HepG2 (cell line): ENCODE results near the gene RGS19. TPM values are rescaled to one million over a fixed set of nuclear protein-coding genes. Genes with fewer than 3 reads are reported as not detected.
A peak's percentile ranks its signal among the peaks of the same experiment; 100 is the strongest.

Experiments used
- CBFB ChIP-seq: sonication (generic); formaldehyde crosslinking; IDR thresholded peaks from 2 replicates; pipeline ENCODE4 v1.4.0; 2020; ENCODE audit warnings: missing genetic modification reagents
- EEA1 ChIP-seq: sonication (generic); formaldehyde crosslinking; IDR thresholded peaks from 2 replicates; pipeline ENCODE4 v1.5.1; 2020; ENCODE audit warnings: mild to moderate bottlenecking, missing genetic modification reagents, borderline replicate concordance
- GATAD2A ChIP-seq: IDR thresholded peaks from 2 replicates; pipeline ENCODE4 v1.6.1; 2016
- NCOA5 ChIP-seq: sonication (generic); formaldehyde crosslinking; IDR thresholded peaks from 2 replicates; pipeline ENCODE4 v1.4.0; 2020; ENCODE audit warnings: missing genetic modification reagents
- NCOR1 ChIP-seq: fragments of 200-600 bp; sonication (generic); IDR thresholded peaks from 2 replicates; pipeline ENCODE4 v1.7.0; 2017; ENCODE audit warnings: antibody characterized with exemption, low read length, borderline replicate concordance
- NFKBIZ ChIP-seq: IDR thresholded peaks from 2 replicates; pipeline ENCODE4 v1.6.1; 2018; ENCODE audit warnings: missing genetic modification reagents, missing compliant biosample characterization
- NKX3-1 ChIP-seq: sonication (generic); formaldehyde crosslinking; IDR thresholded peaks from 2 replicates; pipeline ENCODE4 v1.5.0; 2020; ENCODE audit warnings: missing genetic modification reagents
- PHF20 ChIP-seq: sonication (generic); formaldehyde crosslinking; IDR thresholded peaks from 2 replicates; pipeline ENCODE4 v1.5.0; 2020; ENCODE audit warnings: mild to moderate bottlenecking, missing genetic modification reagents
- SCMH1 ChIP-seq: sonication (generic); formaldehyde crosslinking; IDR thresholded peaks from 2 replicates; pipeline ENCODE4 v1.9.0; 2021; ENCODE audit warnings: missing genetic modification reagents, mild to moderate bottlenecking, borderline replicate concordance
- SMAD9 ChIP-seq: sonication (generic); formaldehyde crosslinking; IDR thresholded peaks from 2 replicates; pipeline ENCODE4 v1.5.1; 2020; ENCODE audit warnings: mild to moderate bottlenecking, missing genetic modification reagents
- SMC3 ChIP-seq: IDR thresholded peaks from 2 replicates; pipeline ENCODE4 v1.6.1; 2011; ENCODE audit warnings: low read length, improper control_type of control experiment
- SPEN ChIP-seq: sonication (generic); formaldehyde crosslinking; IDR thresholded peaks from 2 replicates; pipeline ENCODE4 v1.5.1; 2020; ENCODE audit warnings: low read depth, mild to moderate bottlenecking, missing genetic modification reagents
- TFAP4 ChIP-seq: sonication (generic); IDR thresholded peaks from 2 replicates; pipeline ENCODE4 v1.6.1; 2016; ENCODE audit warnings: low read depth, borderline replicate concordance
- YY1 ChIP-seq: IDR thresholded peaks from 2 replicates; pipeline ENCODE4 v1.6.1; 2011; ENCODE audit warnings: low read length, low read depth, moderate library complexity, mild to moderate bottlenecking; ENCODE audit not compliant: insufficient read depth, insufficient replicate concordance
- ZEB1 ChIP-seq: IDR thresholded peaks from 2 replicates; pipeline ENCODE4 v1.6.1; 2012; ENCODE audit warnings: mild to moderate bottlenecking, low read depth, inconsistent platforms; ENCODE audit not compliant: insufficient replicate concordance
- ZFP36L1 ChIP-seq: sonication (generic); formaldehyde crosslinking; IDR thresholded peaks from 2 replicates; pipeline ENCODE4 v1.8.0; 2022; ENCODE audit warnings: mild to moderate bottlenecking, missing genetic modification reagents, moderate library complexity
- ZMYM3 ChIP-seq: sonication (generic); formaldehyde crosslinking; IDR thresholded peaks from 2 replicates; pipeline ENCODE4 v1.5.1; 2020; ENCODE audit warnings: mild to moderate bottlenecking, missing genetic modification reagents
- ZNF367 ChIP-seq: sonication (generic); formaldehyde crosslinking; IDR thresholded peaks from 2 replicates; pipeline ENCODE4 v1.4.0; 2020; ENCODE audit warnings: missing genetic modification reagents, borderline replicate concordance
- ZNF383 ChIP-seq: sonication (generic); formaldehyde crosslinking; IDR thresholded peaks from 2 replicates; pipeline ENCODE4 v1.4.0; 2020; ENCODE audit warnings: missing genetic modification reagents, mild to moderate bottlenecking, borderline replicate concordance
- ZNF446 ChIP-seq: sonication (generic); formaldehyde crosslinking; IDR thresholded peaks from 2 replicates; pipeline ENCODE4 v1.5.0; 2020; ENCODE audit warnings: mild to moderate bottlenecking, missing genetic modification reagents
- ZNF652 ChIP-seq: IDR thresholded peaks from 2 replicates; pipeline ENCODE4 v1.6.1; 2016; ENCODE audit warnings: low read depth, borderline replicate concordance
- ZNF672 ChIP-seq: sonication (generic); formaldehyde crosslinking; IDR thresholded peaks from 2 replicates; pipeline ENCODE4 v1.8.1; 2022; ENCODE audit warnings: missing genetic modification reagents
- polyA plus RNA-seq, 8 experiments: library from polyadenylated mRNA; depleted of rRNA in 3 of 8; stranded (reverse) in 7 of 8; unstranded in 1 of 8; fragments of >200 nt; fragmentation: Illumina TruSeq in 4 of 8; extraction: Trizol in 4 of 8; gene quantifications; 2 replicates each; pipeline versions ENCODE4 v1.2.1 to v1.2.3, GENCODE V29; 2011 to 2016; ENCODE audit warnings: low read depth in 4 of 8, missing spikeins in 1 of 8, mixed read lengths in 1 of 8; ENCODE audit not compliant: insufficient read depth in 1 of 8
- total RNA-seq, 5 experiments: library from RNA; depleted of rRNA; stranded (reverse); fragments of >200 nt; fragmentation: Illumina TruSeq; extraction: Trizol; gene quantifications; 2 replicates each; pipeline ENCODE4 v1.2.3, GENCODE V29; 2016; ENCODE audit warnings: low read depth in 1 of 5
- TF ChIP-seq, protein P1 (sequence below): sonication (generic); formaldehyde crosslinking; IDR thresholded peaks from 2 replicates; pipeline ENCODE4 v1.4.0; 2020; ENCODE audit warnings: mild to moderate bottlenecking, missing genetic modification reagents
- TF ChIP-seq, protein P2 (sequence below): sonication (generic); formaldehyde crosslinking; IDR thresholded peaks from 2 replicates; pipeline ENCODE4 v1.9.0; 2022; ENCODE audit warnings: missing genetic modification reagents, mild to moderate bottlenecking, borderline replicate concordance

The RGS19 gene
- total and polyA plus RNA-seq, 2 of the 13 experiments (the other 11 are each of a cell fraction or from before 2014, with no cell fraction given) = 10.7 to 11.9 TPM

GRCh38 chr20:64062596-64063388 is 16.5 kb downstream of the RGS19 start, which contains the start of gene TCEA2 (continued):
- TF ChIP-seq ZNF383 (no peak; the same call in none of the 2 replicates), GATAD2A (peak; percentile 76), SCMH1 (CRISPR knock-in tag) (no peak), SPEN (CRISPR knock-in tag) (peak; percentile 97), ZFP36L1 (CRISPR knock-in tag) (peak; percentile 89), ZNF367 (CRISPR knock-in tag) (peak; percentile 49; the same call in 1 of the 2 replicates), ZMYM3 (CRISPR knock-in tag) (no peak), NFKBIZ (CRISPR knock-in tag) (no peak; the same call in none of the 2 replicates), NKX3-1 (peak; percentile 79; the same call in 1 of the 2 replicates), ZNF672 (CRISPR knock-in tag) (peak; percentile 63; the same call in 1 of the 2 replicates), NCOR1 (no peak; the same call in 1 of the 2 replicates), SMAD9 (peak; percentile 80; the same call in 1 of the 2 replicates), ZEB1 (peak; percentile 63), ZNF446 (CRISPR knock-in tag) (peak; percentile 89; the same call in 1 of the 2 replicates), EEA1 (CRISPR knock-in tag) (peak; percentile 3; the same call in 1 of the 2 replicates), NCOA5 (CRISPR knock-in tag) (no peak; the same call in 1 of the 2 replicates), SMC3 (no peak), ZNF652 (CRISPR knock-in tag) (0 out of 2 replicates have a peak, but pooled peaks have one; percentile 26), YY1 (peak; percentile 91), PHF20 (CRISPR knock-in tag) (peak; percentile 92), CBFB (CRISPR knock-in tag) (peak; percentile 91), TFAP4 (peak; percentile 29; the same call in 1 of the 2 replicates)
- TF ChIP-seq, protein P1, sequence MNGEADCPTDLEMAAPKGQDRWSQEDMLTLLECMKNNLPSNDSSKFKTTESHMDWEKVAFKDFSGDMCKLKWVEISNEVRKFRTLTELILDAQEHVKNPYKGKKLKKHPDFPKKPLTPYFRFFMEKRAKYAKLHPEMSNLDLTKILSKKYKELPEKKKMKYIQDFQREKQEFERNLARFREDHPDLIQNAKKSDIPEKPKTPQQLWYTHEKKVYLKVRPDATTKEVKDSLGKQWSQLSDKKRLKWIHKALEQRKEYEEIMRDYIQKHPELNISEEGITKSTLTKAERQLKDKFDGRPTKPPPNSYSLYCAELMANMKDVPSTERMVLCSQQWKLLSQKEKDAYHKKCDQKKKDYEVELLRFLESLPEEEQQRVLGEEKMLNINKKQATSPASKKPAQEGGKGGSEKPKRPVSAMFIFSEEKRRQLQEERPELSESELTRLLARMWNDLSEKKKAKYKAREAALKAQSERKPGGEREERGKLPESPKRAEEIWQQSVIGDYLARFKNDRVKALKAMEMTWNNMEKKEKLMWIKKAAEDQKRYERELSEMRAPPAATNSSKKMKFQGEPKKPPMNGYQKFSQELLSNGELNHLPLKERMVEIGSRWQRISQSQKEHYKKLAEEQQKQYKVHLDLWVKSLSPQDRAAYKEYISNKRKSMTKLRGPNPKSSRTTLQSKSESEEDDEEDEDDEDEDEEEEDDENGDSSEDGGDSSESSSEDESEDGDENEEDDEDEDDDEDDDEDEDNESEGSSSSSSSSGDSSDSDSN = peak; percentile 66
- TF ChIP-seq, protein P2, sequence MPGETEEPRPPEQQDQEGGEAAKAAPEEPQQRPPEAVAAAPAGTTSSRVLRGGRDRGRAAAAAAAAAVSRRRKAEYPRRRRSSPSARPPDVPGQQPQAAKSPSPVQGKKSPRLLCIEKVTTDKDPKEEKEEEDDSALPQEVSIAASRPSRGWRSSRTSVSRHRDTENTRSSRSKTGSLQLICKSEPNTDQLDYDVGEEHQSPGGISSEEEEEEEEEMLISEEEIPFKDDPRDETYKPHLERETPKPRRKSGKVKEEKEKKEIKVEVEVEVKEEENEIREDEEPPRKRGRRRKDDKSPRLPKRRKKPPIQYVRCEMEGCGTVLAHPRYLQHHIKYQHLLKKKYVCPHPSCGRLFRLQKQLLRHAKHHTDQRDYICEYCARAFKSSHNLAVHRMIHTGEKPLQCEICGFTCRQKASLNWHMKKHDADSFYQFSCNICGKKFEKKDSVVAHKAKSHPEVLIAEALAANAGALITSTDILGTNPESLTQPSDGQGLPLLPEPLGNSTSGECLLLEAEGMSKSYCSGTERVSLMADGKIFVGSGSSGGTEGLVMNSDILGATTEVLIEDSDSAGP = peak; percentile 92; the same call in 1 of the 2 replicates
